Measurements from ENCODE around the gene EIF3K. TPM values are rescaled to one million over a fixed set of nuclear protein-coding genes. Genes with fewer than 3 reads are reported as not detected.

Gene EIF3K
- total and polyA plus RNA-seq, 2 of the 13 experiments (the other 11 are each of a cell fraction or from before 2014, with no cell fraction given), result 179 to 258 TPM

DNA sequence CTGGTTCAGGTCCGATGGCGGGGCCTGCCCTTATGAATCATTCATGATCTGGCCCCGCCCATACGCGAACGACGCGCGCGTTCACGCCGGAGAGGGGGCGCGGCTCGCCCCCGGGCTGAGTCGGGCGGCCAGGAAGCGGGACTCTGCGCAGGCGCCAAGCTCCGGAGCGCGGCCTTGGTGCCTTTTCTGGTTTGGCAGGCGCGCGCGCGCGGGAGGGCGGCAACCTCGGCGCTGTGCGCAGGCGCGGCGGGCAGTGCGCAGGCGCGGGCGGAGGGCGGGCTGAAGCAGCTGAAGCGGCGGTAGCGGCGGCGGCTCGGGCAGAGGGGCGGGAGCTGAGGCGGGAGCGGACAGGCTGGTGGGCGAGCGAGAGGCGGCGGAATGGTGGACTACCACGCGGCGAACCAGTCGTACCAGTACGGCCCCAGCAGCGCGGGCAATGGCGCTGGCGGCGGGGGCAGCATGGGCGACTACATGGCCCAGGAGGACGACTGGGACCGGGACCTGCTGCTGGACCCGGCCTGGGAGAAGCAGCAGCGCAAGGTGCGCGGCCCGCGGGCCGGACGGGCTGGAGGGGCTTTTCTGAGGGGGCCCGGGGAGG is 28.5 kb downstream of the EIF3K start, which contains the start of gene ACTN4 (continued):
- TF ChIP-seq ZFP36 (IDR thresholded peaks at IDR 0.05; ENCODE audit: borderline replicate concordance, low read depth, low read length, partially characterized antibody), result no peak
- TF ChIP-seq, protein P1, sequence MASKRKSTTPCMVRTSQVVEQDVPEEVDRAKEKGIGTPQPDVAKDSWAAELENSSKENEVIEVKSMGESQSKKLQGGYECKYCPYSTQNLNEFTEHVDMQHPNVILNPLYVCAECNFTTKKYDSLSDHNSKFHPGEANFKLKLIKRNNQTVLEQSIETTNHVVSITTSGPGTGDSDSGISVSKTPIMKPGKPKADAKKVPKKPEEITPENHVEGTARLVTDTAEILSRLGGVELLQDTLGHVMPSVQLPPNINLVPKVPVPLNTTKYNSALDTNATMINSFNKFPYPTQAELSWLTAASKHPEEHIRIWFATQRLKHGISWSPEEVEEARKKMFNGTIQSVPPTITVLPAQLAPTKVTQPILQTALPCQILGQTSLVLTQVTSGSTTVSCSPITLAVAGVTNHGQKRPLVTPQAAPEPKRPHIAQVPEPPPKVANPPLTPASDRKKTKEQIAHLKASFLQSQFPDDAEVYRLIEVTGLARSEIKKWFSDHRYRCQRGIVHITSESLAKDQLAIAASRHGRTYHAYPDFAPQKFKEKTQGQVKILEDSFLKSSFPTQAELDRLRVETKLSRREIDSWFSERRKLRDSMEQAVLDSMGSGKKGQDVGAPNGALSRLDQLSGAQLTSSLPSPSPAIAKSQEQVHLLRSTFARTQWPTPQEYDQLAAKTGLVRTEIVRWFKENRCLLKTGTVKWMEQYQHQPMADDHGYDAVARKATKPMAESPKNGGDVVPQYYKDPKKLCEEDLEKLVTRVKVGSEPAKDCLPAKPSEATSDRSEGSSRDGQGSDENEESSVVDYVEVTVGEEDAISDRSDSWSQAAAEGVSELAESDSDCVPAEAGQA (IDR thresholded peaks at IDR 0.05; ENCODE audit: low read depth), result no peak
- TF ChIP-seq, protein P1 (CRISPR knock-in tag; IDR thresholded peaks at IDR 0.05; ENCODE audit: borderline replicate concordance), result no peak
- no peak for TF ChIP-seq ZMYM3 (CRISPR knock-in tag; IDR thresholded peaks at IDR 0.05)
- no peak for TF ChIP-seq ZC3H4 (CRISPR knock-in tag; IDR thresholded peaks at IDR 0.05; ENCODE audit: borderline replicate concordance)
- TF ChIP-seq ZKSCAN1 (IDR thresholded peaks at IDR 0.05; ENCODE audit: low read length), result no peak
- TF ChIP-seq, protein P2, sequence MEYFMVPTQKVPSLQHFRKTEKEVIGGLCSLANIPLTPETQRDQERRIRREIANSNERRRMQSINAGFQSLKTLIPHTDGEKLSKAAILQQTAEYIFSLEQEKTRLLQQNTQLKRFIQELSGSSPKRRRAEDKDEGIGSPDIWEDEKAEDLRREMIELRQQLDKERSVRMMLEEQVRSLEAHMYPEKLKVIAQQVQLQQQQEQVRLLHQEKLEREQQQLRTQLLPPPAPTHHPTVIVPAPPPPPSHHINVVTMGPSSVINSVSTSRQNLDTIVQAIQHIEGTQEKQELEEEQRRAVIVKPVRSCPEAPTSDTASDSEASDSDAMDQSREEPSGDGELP (IDR thresholded peaks at IDR 0.05; ENCODE audit: borderline replicate concordance, low read depth), result peak; percentile 64; the same call in 1 of the 2 replicates
- TF ChIP-seq ZNF225 (CRISPR knock-in tag; IDR thresholded peaks at IDR 0.05), result peak; percentile 82; the same call in 1 of the 2 replicates
- no peak for TF ChIP-seq MBD4 (IDR thresholded peaks at IDR 0.05; ENCODE audit: borderline replicate concordance, low read length)
- TF ChIP-seq, protein P3, sequence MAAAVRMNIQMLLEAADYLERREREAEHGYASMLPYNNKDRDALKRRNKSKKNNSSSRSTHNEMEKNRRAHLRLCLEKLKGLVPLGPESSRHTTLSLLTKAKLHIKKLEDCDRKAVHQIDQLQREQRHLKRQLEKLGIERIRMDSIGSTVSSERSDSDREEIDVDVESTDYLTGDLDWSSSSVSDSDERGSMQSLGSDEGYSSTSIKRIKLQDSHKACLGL (CRISPR knock-in tag; IDR thresholded peaks at IDR 0.05), result peak; percentile 86; the same call in 1 of the 2 replicates
- peak; percentile 54; the same call in 1 of the 2 replicates for TF ChIP-seq ZSCAN31 (CRISPR knock-in tag; IDR thresholded peaks at IDR 0.05; ENCODE audit: low read depth)
- TF ChIP-seq TAF1 (CRISPR knock-in tag; IDR thresholded peaks at IDR 0.05), result peak; percentile 97
- TF ChIP-seq CCDC6 (CRISPR knock-in tag; IDR thresholded peaks at IDR 0.05), result peak; percentile 50; the same call in 1 of the 2 replicates
- TF ChIP-seq PHF8 (CRISPR knock-in tag; IDR thresholded peaks at IDR 0.05), result peak; percentile 69
- TF ChIP-seq ZZZ3 (CRISPR knock-in tag; IDR thresholded peaks at IDR 0.05; ENCODE audit: borderline replicate concordance), result no peak
- TF ChIP-seq ZIK1 (CRISPR knock-in tag; IDR thresholded peaks at IDR 0.05; ENCODE audit: borderline replicate concordance, low read depth), result peak; percentile 47; the same call in 1 of the 2 replicates
- TF ChIP-seq ISL2 (CRISPR knock-in tag; IDR thresholded peaks at IDR 0.05), result 0 out of 2 replicates have a peak, but pooled peaks have one; percentile 43
- no peak for TF ChIP-seq FOSL1 (CRISPR knock-in tag; IDR thresholded peaks at IDR 0.05; ENCODE audit: borderline replicate concordance)
- TF ChIP-seq ZNF124 (CRISPR knock-in tag; IDR thresholded peaks at IDR 0.05), result peak; percentile 83; the same call in 1 of the 2 replicates
- TF ChIP-seq, protein P4, sequence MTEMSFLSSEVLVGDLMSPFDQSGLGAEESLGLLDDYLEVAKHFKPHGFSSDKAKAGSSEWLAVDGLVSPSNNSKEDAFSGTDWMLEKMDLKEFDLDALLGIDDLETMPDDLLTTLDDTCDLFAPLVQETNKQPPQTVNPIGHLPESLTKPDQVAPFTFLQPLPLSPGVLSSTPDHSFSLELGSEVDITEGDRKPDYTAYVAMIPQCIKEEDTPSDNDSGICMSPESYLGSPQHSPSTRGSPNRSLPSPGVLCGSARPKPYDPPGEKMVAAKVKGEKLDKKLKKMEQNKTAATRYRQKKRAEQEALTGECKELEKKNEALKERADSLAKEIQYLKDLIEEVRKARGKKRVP (CRISPR knock-in tag; IDR thresholded peaks at IDR 0.05), result no peak
- TF ChIP-seq, protein P5, sequence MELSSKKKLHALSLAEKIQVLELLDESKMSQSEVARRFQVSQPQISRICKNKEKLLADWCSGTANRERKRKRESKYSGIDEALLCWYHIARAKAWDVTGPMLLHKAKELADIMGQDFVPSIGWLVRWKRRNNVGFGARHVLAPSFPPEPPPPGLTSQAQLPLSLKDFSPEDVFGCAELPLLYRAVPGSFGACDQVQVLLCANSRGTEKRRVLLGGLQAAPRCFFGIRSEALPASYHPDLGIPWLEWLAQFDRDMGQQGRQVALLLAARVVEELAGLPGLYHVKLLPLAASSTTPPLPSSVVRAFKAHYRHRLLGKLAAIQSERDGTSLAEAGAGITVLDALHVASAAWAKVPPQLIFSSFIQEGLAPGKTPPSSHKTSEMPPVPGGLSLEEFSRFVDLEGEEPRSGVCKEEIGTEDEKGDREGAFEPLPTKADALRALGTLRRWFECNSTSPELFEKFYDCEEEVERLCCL (CRISPR knock-in tag; IDR thresholded peaks at IDR 0.05; ENCODE audit: borderline replicate concordance), result no peak

Measured in HepG2 (cell line).